Left renal cortex interstitium (tissue), 4 donors: Measurements from ENCODE around the gene ELAPOR2. TPM values are rescaled to one million over a fixed set of nuclear protein-coding genes. Genes with fewer than 3 reads are reported as not detected.
"Not testable (repeated sequence)": the region's sequence is repeated elsewhere in the genome, so short reads cannot be mapped to it uniquely, and the experiment has no call there.

ENCODE experiments used
- DNase-seq, 4 donors: peaks; one replicate each; pipeline ENCODE4 v3.0.0-alpha.2; 2013; ENCODE audit warnings: low read depth in 4 of 4, low spot score in 2 of 4, missing footprints in 1 of 4
- polyA plus RNA-seq, 4 donors: library from polyadenylated mRNA; unstranded; fragments of 120-200 nt; gene quantifications; one replicate each; pipeline ENCODE4 v1.2.1, GENCODE V29; 2013; ENCODE audit not compliant: insufficient read length in 4 of 4

The ELAPOR2 gene, protein sequence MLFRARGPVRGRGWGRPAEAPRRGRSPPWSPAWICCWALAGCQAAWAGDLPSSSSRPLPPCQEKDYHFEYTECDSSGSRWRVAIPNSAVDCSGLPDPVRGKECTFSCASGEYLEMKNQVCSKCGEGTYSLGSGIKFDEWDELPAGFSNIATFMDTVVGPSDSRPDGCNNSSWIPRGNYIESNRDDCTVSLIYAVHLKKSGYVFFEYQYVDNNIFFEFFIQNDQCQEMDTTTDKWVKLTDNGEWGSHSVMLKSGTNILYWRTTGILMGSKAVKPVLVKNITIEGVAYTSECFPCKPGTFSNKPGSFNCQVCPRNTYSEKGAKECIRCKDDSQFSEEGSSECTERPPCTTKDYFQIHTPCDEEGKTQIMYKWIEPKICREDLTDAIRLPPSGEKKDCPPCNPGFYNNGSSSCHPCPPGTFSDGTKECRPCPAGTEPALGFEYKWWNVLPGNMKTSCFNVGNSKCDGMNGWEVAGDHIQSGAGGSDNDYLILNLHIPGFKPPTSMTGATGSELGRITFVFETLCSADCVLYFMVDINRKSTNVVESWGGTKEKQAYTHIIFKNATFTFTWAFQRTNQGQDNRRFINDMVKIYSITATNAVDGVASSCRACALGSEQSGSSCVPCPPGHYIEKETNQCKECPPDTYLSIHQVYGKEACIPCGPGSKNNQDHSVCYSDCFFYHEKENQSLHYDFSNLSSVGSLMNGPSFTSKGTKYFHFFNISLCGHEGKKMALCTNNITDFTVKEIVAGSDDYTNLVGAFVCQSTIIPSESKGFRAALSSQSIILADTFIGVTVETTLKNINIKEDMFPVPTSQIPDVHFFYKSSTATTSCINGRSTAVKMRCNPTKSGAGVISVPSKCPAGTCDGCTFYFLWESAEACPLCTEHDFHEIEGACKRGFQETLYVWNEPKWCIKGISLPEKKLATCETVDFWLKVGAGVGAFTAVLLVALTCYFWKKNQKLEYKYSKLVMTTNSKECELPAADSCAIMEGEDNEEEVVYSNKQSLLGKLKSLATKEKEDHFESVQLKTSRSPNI
- polyA plus RNA-seq: 1 to 10 TPM; 5.9 to 9.5 (median 8.2) TPM

GRCh38 chr7:87059525-87060287 is at the start of gene ELAPOR2:
TSS of gene ELAPOR2 (minus strand) at chr7:87059654. CDS start at chr7:87059513, 141 bp downstream.
- peak; percentile 21 to 70 (median 44) for DNase-seq

DNA sequence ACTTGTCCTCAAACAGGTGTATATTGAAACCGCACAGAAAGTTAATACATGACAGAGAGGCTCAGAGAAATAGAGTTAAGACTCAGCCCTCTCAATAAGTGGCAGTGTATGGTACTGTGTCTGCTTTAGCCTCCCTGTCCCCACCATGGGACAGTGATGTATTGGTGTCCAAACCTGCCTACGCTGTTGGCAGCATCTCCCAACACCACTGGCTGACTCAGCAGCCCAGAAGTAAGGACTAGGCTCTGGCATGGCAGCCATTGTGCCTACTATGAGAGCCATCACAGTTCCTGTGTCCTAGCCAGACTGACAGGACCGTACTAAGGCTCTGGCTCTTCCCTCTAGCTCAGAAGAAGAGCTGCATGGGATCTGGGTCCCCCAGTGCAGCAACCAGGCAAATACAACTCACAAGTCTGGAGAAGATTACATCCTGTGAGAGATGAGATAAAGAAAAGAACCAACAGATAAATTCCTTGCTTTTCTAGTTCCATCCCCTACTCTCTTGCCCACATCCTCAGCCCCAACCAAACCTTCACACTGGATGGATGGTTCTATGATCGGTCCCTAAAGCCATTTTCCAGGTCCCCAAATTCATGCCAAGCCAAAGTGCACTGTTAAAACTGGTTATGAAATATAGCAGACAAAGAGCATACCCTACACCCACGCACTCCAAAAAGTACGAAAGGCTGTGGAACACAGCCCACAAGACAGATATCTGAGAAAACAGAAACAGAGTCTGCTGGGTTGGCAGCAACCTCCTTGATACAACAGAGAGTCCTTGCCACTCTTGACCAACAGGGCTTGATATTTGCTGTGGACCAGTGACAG is 48.7 kb upstream of the ELAPOR2 start:
- no peak for DNase-seq

DNA sequence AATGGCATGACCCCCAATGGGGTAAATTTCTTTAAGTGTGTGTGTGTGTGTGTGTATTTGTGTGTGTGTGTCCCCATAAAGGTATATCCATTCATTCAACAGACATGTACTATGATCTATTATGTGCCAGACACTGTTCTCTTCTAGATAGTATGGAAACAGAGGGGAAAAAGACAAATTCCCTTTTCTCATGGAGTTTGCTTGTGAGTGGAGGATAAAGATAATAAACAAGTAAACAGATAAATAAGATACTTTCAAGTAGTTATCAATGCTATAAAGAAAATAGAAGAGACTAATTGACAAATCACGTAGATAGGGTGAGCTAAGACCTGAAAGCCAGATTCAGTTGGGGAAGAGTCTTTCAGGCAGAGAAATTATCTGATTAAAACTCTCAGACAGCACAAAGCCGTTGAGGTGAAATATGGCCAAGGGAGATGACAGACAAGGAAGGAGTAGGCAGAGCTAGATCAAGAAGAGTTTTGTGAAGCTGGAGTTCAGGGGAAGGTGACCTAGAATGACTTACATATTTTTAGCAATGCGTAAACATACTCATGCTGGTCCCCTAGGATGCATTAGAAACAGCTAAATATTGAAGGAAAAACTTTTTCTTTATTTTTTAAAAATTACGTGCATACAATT is 47.6 kb upstream of the ELAPOR2 start:
- no peak for DNase-seq

- DNase-seq: no peak
Measured at GRCh38 chr7:87105401-87105800, 45.9 kb upstream of the ELAPOR2 start.

- DNase-seq: no peak
Measured at GRCh38 chr7:87100326-87100725, 40.9 kb upstream of the ELAPOR2 start.

- not testable (repeated sequence) for DNase-seq
Measured at GRCh38 chr7:87097375-87097774, 37.9 kb upstream of the ELAPOR2 start.

DNA sequence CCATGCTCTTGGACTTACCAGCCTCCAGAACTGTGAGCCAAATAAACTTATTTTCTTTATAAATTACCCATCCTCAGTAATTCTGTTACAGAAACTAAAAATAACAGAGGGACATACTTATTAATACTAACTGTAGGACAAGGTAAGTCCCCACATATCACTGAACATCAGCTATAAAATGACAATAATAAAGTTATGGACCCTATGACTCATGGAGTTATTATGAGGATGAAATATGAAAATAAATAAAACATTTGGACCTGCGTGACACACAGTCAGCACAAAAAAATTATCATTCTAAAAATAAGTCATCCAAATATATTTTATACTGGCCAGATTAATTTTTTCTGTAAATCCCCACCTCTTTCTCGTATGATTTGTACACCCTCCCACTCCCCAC is 34.9 kb upstream of the ELAPOR2 start:
- no peak for DNase-seq

- DNase-seq: no peak
Measured at GRCh38 chr7:87092568-87093091, 33.2 kb upstream of the ELAPOR2 start.

- no peak for DNase-seq
Measured at GRCh38 chr7:87091487-87092066, 32.1 kb upstream of the ELAPOR2 start.

- DNase-seq: no peak
Measured at GRCh38 chr7:87083865-87084519, 24.5 kb upstream of the ELAPOR2 start.

- no peak for DNase-seq
Measured at GRCh38 chr7:87082675-87083074, 23.2 kb upstream of the ELAPOR2 start.

GRCh38 chr7:87075671-87076404 is 16.4 kb upstream of the ELAPOR2 start:
- no peak for DNase-seq

DNA sequence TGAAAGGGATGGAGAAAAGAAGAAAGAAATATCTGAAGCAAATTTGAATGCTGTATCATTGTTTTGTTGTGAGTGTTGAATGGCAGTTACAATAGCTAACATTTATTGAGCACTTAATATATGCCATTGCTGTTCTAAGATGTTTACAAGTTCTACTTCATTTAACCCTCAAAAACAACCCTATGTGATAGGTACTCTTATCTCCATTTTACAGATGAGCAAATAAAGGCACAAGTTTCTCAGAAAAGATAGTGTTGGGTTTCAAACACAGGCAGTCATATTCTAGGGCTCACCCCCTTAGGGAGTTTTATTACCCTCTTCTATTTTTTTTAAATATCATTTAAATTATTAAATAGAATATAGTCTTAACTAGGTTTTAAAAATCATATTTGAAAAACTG is 8.3 kb upstream of the ELAPOR2 start:
- no peak for DNase-seq

GRCh38 chr7:87060288-87060537 is 759 bp upstream of the ELAPOR2 start:
- no peak for DNase-seq

DNA sequence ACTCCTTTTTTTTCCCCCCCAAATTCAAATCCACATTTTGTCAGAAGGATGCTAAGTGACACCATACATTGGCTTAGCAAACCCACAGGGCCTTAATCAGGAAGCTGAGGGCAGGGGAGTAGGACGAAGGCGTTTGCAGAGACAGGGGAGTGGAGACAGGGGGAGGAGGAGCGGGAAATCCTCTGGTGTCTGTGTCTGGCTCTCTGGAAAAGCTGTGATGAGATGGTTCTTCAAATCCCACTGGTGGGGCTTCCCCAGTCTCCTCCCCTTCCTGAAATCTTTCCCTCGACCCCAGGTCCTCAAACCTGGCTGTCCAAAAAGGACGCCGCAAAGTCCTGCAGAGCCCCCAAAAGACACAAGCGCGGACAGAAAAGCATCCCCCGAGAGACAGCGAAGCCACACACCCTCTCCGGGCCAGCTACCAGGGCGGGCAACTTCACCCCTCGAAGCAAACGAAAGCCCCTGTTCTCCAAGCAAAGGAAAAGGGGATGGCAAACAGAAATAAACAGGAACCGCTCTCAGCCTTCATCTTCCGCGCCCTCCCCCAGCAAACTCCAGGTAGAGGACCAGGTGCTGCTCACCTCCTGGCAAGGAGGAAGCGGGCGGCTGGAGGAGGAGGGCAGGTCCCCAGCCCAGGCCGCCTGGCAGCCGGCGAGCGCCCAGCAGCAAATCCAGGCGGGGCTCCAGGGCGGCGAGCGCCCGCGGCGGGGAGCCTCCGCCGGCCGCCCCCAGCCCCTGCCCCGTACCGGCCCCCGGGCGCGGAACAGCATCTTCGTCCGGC is 520 bp downstream of the ELAPOR2 start:
- DNase-seq: peak in 1 of 4 donors; percentile 7

GRCh38 chr7:87057210-87057609 is 2.2 kb downstream of the ELAPOR2 start:
- DNase-seq: no peak

- no peak for DNase-seq
Measured at GRCh38 chr7:87056346-87056745, 3.1 kb downstream of the ELAPOR2 start.
